Heart left ventricle (tissue), 13 donors: Measurements from ENCODE around the gene ARIH1.

Experiments used
- CTCF ChIP-seq, 12 donors: fragments of 200-600 bp; sonication (generic) in 4 of 12; IDR thresholded peaks; one replicate each; pipeline versions ENCODE4 v1.5.0 to v1.8.0; 2018 to 2022; ENCODE audit warnings: antibody characterized with exemption in 12 of 12, mild to moderate bottlenecking in 5 of 12
- POLR2A ChIP-seq, 2 donors: fragments of 450-650 bp; IDR thresholded peaks; one replicate each; pipeline ENCODE4 v1.6.1; 2017; ENCODE audit warnings: antibody characterized with exemption in 2 of 2, mild to moderate bottlenecking in 2 of 2, moderate library complexity in 2 of 2
- donor health status: ischemic (EF 13 %, LVEDD 7.1; RV severe dilation, severe dysfunction).
- donor health status: DM: no; HTN: yes; CAD: no.
- donor health status: DM: no; HTN: no; CAD: no.
- donor health status: ischemic (EF 25% LVEDD 6.9; RV normal size, moderate dysfunction).
- donor health status: ischemic (EF 25% LVEDD 5.7; RV mildly dilated, moderate dysfunction).
- donor health status: ischemic (EF 35%, LVEDD 5.7; RV mildly dilated, moderate dysfunction).
- donor health status: nonischemic (EF 11% LVEDD 7.7; RV severe dilation, severe dysfunction).
- donor health status: DM: yes; HTN: yes; CAD: no.
- donor health status: PGD.
- donor health status: ischemic (EF 29% LVEDD 5.4; RV normal size, mild dysfunction).
- donor health status: nonischemic (EF 23%, LVEDD 6.1; RV moderate dilation, normal function).

- TF ChIP-seq CTCF (IDR thresholded peaks at IDR 0.05) = no peak
- no peak for TF ChIP-seq POLR2A (IDR thresholded peaks at IDR 0.05)
Observed at GRCh38 chr15:72511536-72511935, 37.4 kb downstream of the ARIH1 start.
